WTC11 (cell line): ENCODE measurements around the gene PFKP. TPM values are rescaled to one million over a fixed set of nuclear protein-coding genes. Genes with fewer than 3 reads are reported as not detected.

ENCODE experiments used
- ATAC-seq: fragments of 200-7000 bp; cut with Tn5 transposase; 2 replicates; pipeline ENCODE4 v1.10.0; 2021; ENCODE audit warnings: mild to moderate bottlenecking, moderate library complexity
- CTCF ChIA-PET: fragments of 300-600 bp; sonication (Branson Sonifier 250); formaldehyde crosslinking; loops from one replicate; lab custom pipeline; 2021; ENCODE audit warnings: antibody characterized with exemption; lab: Charles Lee
- POLR2A ChIA-PET: fragments of 350-600 bp; sonication (Branson Sonifier 250); formaldehyde crosslinking; loops from one replicate; lab custom pipeline; 2021; ENCODE audit warnings: antibody characterized with exemption; lab: Charles Lee
- DNase-seq: peaks from one replicate; pipeline ENCODE4 v3.0.0; 2021; ENCODE audit warnings: low spot score
- H3K27ac Mint-ChIP-seq: 2 replicates; pipeline ENCODE4 v1.8.0; 2021; ENCODE audit warnings: mixed read lengths
- H3K27me3 Mint-ChIP-seq: 2 replicates; pipeline ENCODE4 v1.8.0; 2021; ENCODE audit warnings: low read depth, mild to moderate bottlenecking, moderate library complexity, mixed read lengths
- H3K36me3 Mint-ChIP-seq: 2 replicates; pipeline ENCODE4 v1.8.0; 2021; ENCODE audit warnings: mixed read lengths
- H3K4me1 Mint-ChIP-seq: 2 replicates; pipeline ENCODE4 v1.8.0; 2022; ENCODE audit warnings: mixed read lengths
- H3K4me3 Mint-ChIP-seq: 2 replicates; pipeline ENCODE4 v1.8.0; 2021; ENCODE audit warnings: mild to moderate bottlenecking, moderate library complexity, mixed read lengths
- H3K9me3 Mint-ChIP-seq: 2 replicates; pipeline ENCODE4 v1.8.0; 2021; ENCODE audit warnings: mixed read lengths
- ATF1 ChIP-seq: sonication (generic); formaldehyde crosslinking; IDR thresholded peaks from 2 replicates; pipeline ENCODE4 v1.8.1; 2023; ENCODE audit warnings: mild to moderate bottlenecking, moderate library complexity, missing genetic modification reagents
- CDX4 ChIP-seq: fragments of 250-450 bp; sonication (Bioruptor Pico); IDR thresholded peaks from 2 replicates; pipeline ENCODE4 v1.9.0; 2021; ENCODE audit warnings: moderate library complexity, mild to moderate bottlenecking, inconsistent platforms, borderline replicate concordance
- E2F4 ChIP-seq: sonication (generic); formaldehyde crosslinking; IDR thresholded peaks from 2 replicates; pipeline ENCODE4 v1.8.1; 2022; ENCODE audit warnings: low read depth, mild to moderate bottlenecking, moderate library complexity, missing genetic modification reagents, borderline replicate concordance
- FOXK1 ChIP-seq: sonication (generic); formaldehyde crosslinking; IDR thresholded peaks from 2 replicates; pipeline ENCODE4 v1.8.0; 2022; ENCODE audit warnings: mild to moderate bottlenecking, moderate library complexity, missing genetic modification reagents
- HMGXB4 ChIP-seq: sonication (generic); formaldehyde crosslinking; IDR thresholded peaks from 2 replicates; pipeline ENCODE4 v1.8.1; 2023; ENCODE audit warnings: mild to moderate bottlenecking, moderate library complexity, missing genetic modification reagents
- IRF2 ChIP-seq: sonication (generic); formaldehyde crosslinking; IDR thresholded peaks from 2 replicates; pipeline ENCODE4 v1.8.0; 2022; ENCODE audit warnings: low read depth, missing genetic modification reagents, borderline replicate concordance
- MXD4 ChIP-seq: fragments of 250-450 bp; sonication (Bioruptor Pico); IDR thresholded peaks from 2 replicates; pipeline ENCODE4 v1.8.0; 2021; ENCODE audit warnings: mild to moderate bottlenecking, moderate library complexity, borderline replicate concordance
- NFATC4 ChIP-seq: fragments of 250-450 bp; sonication (Bioruptor Pico); IDR thresholded peaks from 2 replicates; pipeline ENCODE4 v1.9.0; 2021; ENCODE audit warnings: mild to moderate bottlenecking
- NR3C1 ChIP-seq: sonication (generic); formaldehyde crosslinking; conservative IDR thresholded peaks from 2 replicates; pipeline ENCODE4 v1.8.1; 2023; ENCODE audit warnings: low read depth, mild to moderate bottlenecking, missing genetic modification reagents
- SMAD3 ChIP-seq: sonication (generic); formaldehyde crosslinking; IDR thresholded peaks from 2 replicates; pipeline ENCODE4 v1.8.0; 2022; ENCODE audit warnings: missing genetic modification reagents, mild to moderate bottlenecking, borderline replicate concordance
- SMAD4 ChIP-seq: sonication (generic); formaldehyde crosslinking; IDR thresholded peaks from 2 replicates; pipeline ENCODE4 v1.8.0; 2022; ENCODE audit warnings: mild to moderate bottlenecking, missing genetic modification reagents
- USF1 ChIP-seq: sonication (generic); formaldehyde crosslinking; IDR thresholded peaks from 2 replicates; pipeline ENCODE4 v1.8.0; 2022; ENCODE audit warnings: mild to moderate bottlenecking, missing genetic modification reagents
- USF2 ChIP-seq: sonication (generic); formaldehyde crosslinking; IDR thresholded peaks from 2 replicates; pipeline ENCODE4 v1.8.1; 2023; ENCODE audit warnings: mild to moderate bottlenecking, missing genetic modification reagents, moderate library complexity
- ZNF219 ChIP-seq: sonication (generic); formaldehyde crosslinking; IDR thresholded peaks from 2 replicates; pipeline ENCODE4 v1.8.0; 2023; ENCODE audit warnings: missing genetic modification reagents, mild to moderate bottlenecking, borderline replicate concordance
- ZNF532 ChIP-seq: fragments of 250-450 bp; sonication (Bioruptor Pico); IDR thresholded peaks from 2 replicates; pipeline ENCODE4 v1.9.0; 2021; ENCODE audit warnings: mild to moderate bottlenecking, borderline replicate concordance
- ZNF671 ChIP-seq: fragments of 250-450 bp; sonication (Bioruptor Pico); IDR thresholded peaks from 2 replicates; pipeline ENCODE4 v1.8.0; 2021; ENCODE audit warnings: mild to moderate bottlenecking
- total RNA-seq: library from RNA; stranded (reverse); gene quantifications from 3 replicates; pipeline ENCODE4 v1.2.3, GENCODE V29; 2021

The PFKP gene
- total RNA-seq, 1 experiment from 2014 or later = 127 TPM

- TF ChIP-seq CDX4 (CRISPR knock-in tag) (no peak), ZNF219 (CRISPR knock-in tag) (no peak), ATF1 (no peak), E2F4 (CRISPR knock-in tag) (no peak), USF1 (no peak), USF2 (no peak), SMAD3 (CRISPR knock-in tag) (no peak), ZNF671 (CRISPR knock-in tag) (no peak), MXD4 (CRISPR knock-in tag) (no peak)
These were observed 72.9 kb downstream of the PFKP start (continued) for GRCh38 chr10:3140280-3140679.

- Mint-ChIP-seq H3K27ac (peak overlapping the region; percentile 63; the same call in 1 of the 2 replicates), H3K4me1 (no peaks in the 10 kb centered on the region), H3K27me3 (no peaks in the 10 kb centered on the region), H3K36me3 (peaks cover 77% of the 10 kb centered on the region), H3K9me3 (no peaks in the 10 kb centered on the region), H3K4me3 (no peak overlapping the region)
- ATAC-seq (no peak), DNase-seq (no peak)
- POLR2A ChIA-PET = no interaction called here
- CTCF ChIA-PET = no interaction called here
- TF ChIP-seq NR3C1 = no peak
- TF ChIP-seq HMGXB4 (CRISPR knock-in tag) = no peak
These were observed 74.1 kb downstream of the PFKP start for GRCh38 chr10:3141351-3142005.

- POLR2A ChIA-PET = interaction anchor here (0.6 kb wide), 1 partner anchor 24 kb away, joined by 5 read pairs; no protein-coding TSS in a partner anchor
- peaks cover 70% of the 10 kb centered on the region for H3K36me3 Mint-ChIP-seq
- ATAC-seq = no peak
- no peaks in the 10 kb centered on the region for H3K9me3 Mint-ChIP-seq
- no peak for TF ChIP-seq FOXK1 (CRISPR knock-in tag)
- no peaks in the 10 kb centered on the region for H3K4me1 Mint-ChIP-seq
- no peak overlapping the region for H3K4me3 Mint-ChIP-seq
- no peaks in the 10 kb centered on the region for H3K27me3 Mint-ChIP-seq
- no peak overlapping the region for H3K27ac Mint-ChIP-seq
- CTCF ChIA-PET = no interaction called here
- no peak for DNase-seq
These were observed 75.0 kb downstream of the PFKP start for GRCh38 chr10:3142146-3142875.

- Mint-ChIP-seq H3K36me3 (peaks cover 64% of the 10 kb centered on the region), H3K4me3 (no peak overlapping the region), H3K9me3 (no peaks in the 10 kb centered on the region), H3K4me1 (no peaks in the 10 kb centered on the region), H3K27ac (no peak overlapping the region; the same call in 1 of the 2 replicates), H3K27me3 (no peaks in the 10 kb centered on the region)
- DNase-seq = no peak
- POLR2A ChIA-PET = interaction anchor here (0.6 kb wide), 1 partner anchor 23 kb away, joined by 5 read pairs; no protein-coding TSS in a partner anchor
- no peak for ATAC-seq
- CTCF ChIA-PET = no interaction called here
- TF ChIP-seq MXD4 (CRISPR knock-in tag) (no peak), ATF1 (no peak), ZNF532 (CRISPR knock-in tag) (no peak), IRF2 (CRISPR knock-in tag) (no peak), SMAD4 (no peak), ZNF219 (CRISPR knock-in tag) (no peak), NFATC4 (CRISPR knock-in tag) (no peak)
These were observed 76.0 kb downstream of the PFKP start for GRCh38 chr10:3143366-3143765.
